Measurements from ENCODE around the gene PLN.

PLN gene

DNA sequence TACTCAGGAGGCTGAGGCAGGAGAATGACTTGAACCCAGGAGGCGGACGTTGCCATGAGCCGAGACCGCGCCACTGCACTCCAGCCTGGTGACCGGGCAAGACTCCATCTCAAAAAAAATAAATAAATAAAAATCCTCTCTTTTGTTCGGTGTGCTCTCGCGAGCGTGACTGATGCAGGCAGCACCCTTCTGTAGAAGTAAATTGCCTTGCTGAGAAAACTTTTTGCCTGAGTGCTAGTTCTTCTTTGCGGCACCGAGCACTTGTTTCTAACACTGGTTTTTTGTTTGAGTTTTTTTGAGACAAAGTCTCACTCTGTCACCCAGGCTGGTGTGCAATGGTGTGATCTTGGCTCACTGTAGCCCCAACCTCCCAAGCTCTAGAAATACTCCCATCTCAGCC lies 30.5 kb downstream of the PLN start:
- H3K27me3 ChIP-seq (ENCODE audit: control insufficient read depth, insufficient read depth, low read length): no peaks in the 10 kb centered on the region
- no peaks in the 10 kb centered on the region; the same call in 1 of the 2 replicates for H3K9me3 ChIP-seq (ENCODE audit: control insufficient read depth, insufficient read depth, low read length)
- no peak for DNase-seq (ENCODE audit: low read depth, low spot score)
- no peaks in the 10 kb centered on the region for H3K36me3 ChIP-seq (ENCODE audit: control insufficient read depth, insufficient read depth, low read length)
- H3K4me1 ChIP-seq (ENCODE audit: control insufficient read depth, insufficient read depth, low read length): no peaks in the 10 kb centered on the region
- H3K27ac ChIP-seq (ENCODE audit: low read length): no peak overlapping the region
- no CpG with 5 or more reads among the region's 12 CpGs for WGBS (ENCODE audit: insufficient coverage, insufficient read length)
- H3K4me3 ChIP-seq (ENCODE audit: low read length): no peak overlapping the region

DNA sequence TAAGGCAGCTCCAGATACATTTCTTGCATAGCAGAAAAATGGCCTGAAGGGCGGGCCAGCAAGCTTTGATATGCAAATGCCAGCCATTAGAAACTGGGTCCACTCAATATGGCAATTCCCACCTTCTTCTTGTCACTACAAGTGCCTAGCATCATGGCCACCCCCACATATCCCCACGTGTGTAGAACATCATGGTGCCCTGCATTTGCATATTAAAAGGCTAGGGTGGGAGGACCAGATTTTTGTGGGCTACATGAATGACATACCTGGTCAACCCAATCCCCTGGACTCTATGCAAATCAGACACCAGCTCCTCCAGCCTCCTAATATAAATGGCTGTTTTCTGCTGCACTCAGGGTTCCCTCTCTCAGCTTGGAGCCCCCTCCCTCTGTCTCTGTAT lies 31.7 kb downstream of the PLN start:
- WGBS (ENCODE audit: insufficient coverage, insufficient read length): no CpG with 5 or more reads among the region's 2 CpGs
- Histone ChIP-seq H3K9me3 (ENCODE audit: control insufficient read depth, insufficient read depth, low read length) (no peaks in the 10 kb centered on the region), H3K36me3 (ENCODE audit: control insufficient read depth, insufficient read depth, low read length) (no peaks in the 10 kb centered on the region), H3K4me1 (ENCODE audit: control insufficient read depth, insufficient read depth, low read length) (no peaks in the 10 kb centered on the region), H3K27ac (ENCODE audit: low read length) (no peak overlapping the region), H3K27me3 (ENCODE audit: control insufficient read depth, insufficient read depth, low read length) (no peaks in the 10 kb centered on the region), H3K4me3 (ENCODE audit: low read length) (no peak overlapping the region)
- DNase-seq (ENCODE audit: low read depth, low spot score): no peak

DNA sequence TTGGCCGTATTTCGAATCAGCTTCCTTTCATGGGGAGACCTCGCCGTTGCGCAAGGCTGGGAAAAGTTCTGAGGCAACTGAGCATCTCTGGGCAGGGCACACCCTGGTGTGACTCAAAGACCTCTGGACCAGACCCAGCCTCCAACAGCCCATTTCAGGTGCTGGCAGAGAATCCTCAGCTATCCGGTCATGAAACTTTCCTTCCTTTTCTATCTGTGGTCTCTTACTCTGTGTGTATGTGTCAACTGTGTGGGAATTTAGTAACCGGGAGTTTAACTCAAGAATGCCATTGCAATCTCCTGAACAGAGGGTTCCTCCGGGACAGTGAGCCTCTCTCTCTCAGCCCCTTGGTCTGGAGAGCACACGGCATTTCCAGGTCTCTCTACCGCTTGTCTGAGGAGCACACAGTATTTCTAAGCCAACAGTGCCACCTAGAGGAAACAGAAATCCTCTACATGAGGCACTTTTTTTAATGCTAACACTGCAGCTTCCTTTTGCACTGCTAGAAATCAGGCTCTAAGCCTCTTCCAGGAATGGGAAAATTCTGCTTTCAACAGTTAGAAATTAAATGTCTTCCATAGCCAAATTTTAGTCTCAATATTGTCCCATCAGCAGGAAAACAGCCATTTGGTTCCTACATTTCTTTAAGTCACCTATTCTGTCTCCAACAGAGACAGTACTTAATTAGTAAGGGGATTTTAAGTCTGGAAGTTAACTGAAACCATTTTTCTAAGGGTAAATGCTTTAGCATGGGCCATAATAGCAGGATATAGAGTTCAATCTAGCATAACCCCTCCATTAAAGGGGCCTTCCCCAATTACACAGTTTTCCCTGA lies 32.7 kb downstream of the PLN start:
- H3K27ac ChIP-seq (ENCODE audit: low read length): no peak overlapping the region
- no peak overlapping the region for H3K4me3 ChIP-seq (ENCODE audit: low read length)
- peak; percentile 67 for DNase-seq (ENCODE audit: low read depth, low spot score)
- H3K36me3 ChIP-seq (ENCODE audit: control insufficient read depth, insufficient read depth, low read length): no peaks in the 10 kb centered on the region
- WGBS (ENCODE audit: insufficient coverage, insufficient read length): no CpG with 5 or more reads among the region's 10 CpGs
- H3K27me3 ChIP-seq (ENCODE audit: control insufficient read depth, insufficient read depth, low read length): no peaks in the 10 kb centered on the region
- no peaks in the 10 kb centered on the region for H3K4me1 ChIP-seq (ENCODE audit: control insufficient read depth, insufficient read depth, low read length)
- H3K9me3 ChIP-seq (ENCODE audit: control insufficient read depth, insufficient read depth, low read length): no peaks in the 10 kb centered on the region

DNA sequence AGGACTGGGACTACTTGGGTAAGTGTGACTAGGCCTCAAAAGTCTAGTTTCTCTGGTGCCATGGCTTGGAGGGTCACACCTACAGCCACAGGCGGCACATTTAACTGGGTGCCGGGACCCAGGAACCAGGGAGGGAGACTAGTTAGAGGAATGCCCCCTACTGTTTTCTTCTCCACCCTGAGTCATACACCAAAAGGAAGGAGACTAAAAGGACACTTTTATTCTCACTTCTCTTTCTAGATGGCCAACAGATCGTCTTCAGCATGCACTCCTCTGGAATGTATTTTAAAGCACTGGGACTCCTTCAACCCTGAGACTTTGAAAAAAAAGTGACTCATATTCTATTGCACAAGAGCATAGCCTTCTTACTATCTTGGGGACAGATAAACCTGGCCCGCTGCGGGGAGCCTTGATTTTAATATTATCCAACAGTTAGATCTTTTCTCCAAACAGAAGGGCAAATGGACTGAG lies 33.4 kb downstream of the PLN start:
- Histone ChIP-seq H3K27me3 (ENCODE audit: control insufficient read depth, insufficient read depth, low read length) (no peaks in the 10 kb centered on the region), H3K4me3 (ENCODE audit: low read length) (no peak overlapping the region), H3K4me1 (ENCODE audit: control insufficient read depth, insufficient read depth, low read length) (no peaks in the 10 kb centered on the region), H3K27ac (ENCODE audit: low read length) (no peak overlapping the region), H3K36me3 (ENCODE audit: control insufficient read depth, insufficient read depth, low read length) (no peaks in the 10 kb centered on the region), H3K9me3 (ENCODE audit: control insufficient read depth, insufficient read depth, low read length) (no peaks in the 10 kb centered on the region)
- DNase-seq (ENCODE audit: low read depth, low spot score): no peak
- whole genome bisulfite sequencing (ENCODE audit: insufficient coverage, insufficient read length): no CpG with 5 or more reads among the region's 5 CpGs

DNA sequence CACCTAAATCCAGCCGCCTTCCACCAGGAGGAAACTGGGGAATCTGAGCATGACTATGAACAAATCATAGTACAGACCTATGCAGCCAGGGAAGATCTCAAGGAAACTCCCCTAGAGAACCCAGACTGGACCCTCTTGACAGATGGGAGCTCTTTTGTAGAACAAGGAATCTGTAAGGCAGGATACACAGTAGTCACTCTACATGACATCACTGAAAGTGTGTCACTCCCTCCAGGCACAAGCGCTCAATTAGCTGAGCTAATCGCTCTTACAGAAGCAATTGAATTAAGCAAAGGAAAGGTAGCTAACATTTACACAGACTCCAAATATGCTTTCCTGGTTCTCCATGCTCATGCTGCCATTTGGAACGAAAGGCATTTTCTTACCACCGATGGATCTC lies 36.8 kb downstream of the PLN start:
- Histone ChIP-seq H3K27me3 (ENCODE audit: control insufficient read depth, insufficient read depth, low read length) (no peaks in the 10 kb centered on the region), H3K9me3 (ENCODE audit: control insufficient read depth, insufficient read depth, low read length) (no peaks in the 10 kb centered on the region), H3K36me3 (ENCODE audit: control insufficient read depth, insufficient read depth, low read length) (no peaks in the 10 kb centered on the region), H3K27ac (ENCODE audit: low read length) (no peak overlapping the region), H3K4me1 (ENCODE audit: control insufficient read depth, insufficient read depth, low read length) (no peaks in the 10 kb centered on the region), H3K4me3 (ENCODE audit: low read length) (no peak overlapping the region)
- no CpG with 5 or more reads among the region's 5 CpGs for WGBS (ENCODE audit: insufficient coverage, insufficient read length)
- DNase-seq (ENCODE audit: low read depth, low spot score): no peak

DNA sequence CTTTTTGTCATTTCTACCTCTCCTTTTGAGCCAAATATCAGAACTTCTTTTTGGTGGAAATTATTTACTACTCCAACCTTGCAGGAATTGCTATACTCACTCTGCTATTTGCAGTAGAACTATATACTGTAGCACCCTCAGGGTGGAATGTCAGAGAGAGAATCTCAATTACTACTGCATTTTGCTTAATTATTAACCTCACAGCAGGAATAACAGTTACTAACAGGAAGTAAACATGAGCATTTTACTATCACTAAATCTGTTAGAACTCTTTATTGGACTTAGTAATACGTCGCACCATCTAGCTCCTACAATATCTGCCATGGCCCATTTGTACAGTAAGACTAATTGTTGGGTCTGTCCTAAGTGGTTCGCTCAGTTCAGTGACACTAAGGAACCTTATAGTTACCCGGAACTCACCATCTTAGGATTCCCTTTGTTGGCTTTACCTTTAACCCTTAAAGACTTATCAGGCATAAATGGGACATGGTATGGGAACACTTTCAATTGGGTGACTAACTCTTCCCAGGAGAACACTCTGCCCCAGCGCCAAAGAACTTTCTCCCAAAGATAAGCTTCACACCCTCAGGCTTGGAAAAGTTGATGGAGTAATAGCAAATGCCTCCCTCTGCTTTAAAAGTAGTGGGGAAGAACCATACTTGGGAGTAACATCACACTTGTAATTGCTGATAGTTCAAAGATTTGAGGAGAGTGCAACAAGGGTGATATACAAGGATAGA lies 38.8 kb downstream of the PLN start:
- Histone ChIP-seq H3K27ac (ENCODE audit: low read length) (no peak overlapping the region), H3K9me3 (ENCODE audit: control insufficient read depth, insufficient read depth, low read length) (no peaks in the 10 kb centered on the region), H3K36me3 (ENCODE audit: control insufficient read depth, insufficient read depth, low read length) (no peaks in the 10 kb centered on the region), H3K4me1 (ENCODE audit: control insufficient read depth, insufficient read depth, low read length) (0 out of 2 replicates have a peak, but pooled peaks cover 1% of the 10 kb centered on the region), H3K27me3 (ENCODE audit: control insufficient read depth, insufficient read depth, low read length) (no peaks in the 10 kb centered on the region), H3K4me3 (ENCODE audit: low read length) (no peak overlapping the region)
- DNase-seq (ENCODE audit: low read depth, low spot score): no peak
- no CpG with 5 or more reads among the region's 5 CpGs for WGBS (ENCODE audit: insufficient coverage, insufficient read length)

DNA sequence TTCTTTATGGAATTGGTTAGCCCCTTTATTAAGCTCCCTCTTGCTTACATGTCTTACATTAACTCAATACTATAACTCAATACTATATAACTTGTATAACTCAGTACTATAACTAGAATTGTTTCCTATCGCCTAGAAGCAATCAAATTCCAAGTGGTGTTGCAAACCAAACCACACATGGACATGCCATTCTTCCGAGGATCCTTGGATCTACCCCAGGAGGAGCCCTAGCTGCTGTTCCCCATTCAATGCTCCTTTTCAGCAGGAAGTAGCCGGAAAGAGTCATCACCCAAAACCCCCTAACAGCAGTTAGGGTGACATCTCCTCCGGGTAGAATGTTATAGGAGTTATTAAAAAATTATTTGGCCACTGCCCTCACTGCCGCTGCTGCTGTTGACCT lies 40.5 kb downstream of the PLN start:
- no peaks in the 10 kb centered on the region for H3K9me3 ChIP-seq (ENCODE audit: control insufficient read depth, insufficient read depth, low read length)
- H3K27me3 ChIP-seq (ENCODE audit: control insufficient read depth, insufficient read depth, low read length): no peaks in the 10 kb centered on the region
- H3K36me3 ChIP-seq (ENCODE audit: control insufficient read depth, insufficient read depth, low read length): no peaks in the 10 kb centered on the region
- DNase-seq (ENCODE audit: low read depth, low spot score): no peak
- H3K4me1 ChIP-seq (ENCODE audit: control insufficient read depth, insufficient read depth, low read length): 0 out of 2 replicates have a peak, but pooled peaks cover 1% of the 10 kb centered on the region
- 100% methylated on average over 1 of the region's 5 CpGs for WGBS (ENCODE audit: insufficient coverage, insufficient read length)
- no peak overlapping the region for H3K4me3 ChIP-seq (ENCODE audit: low read length)
- no peak overlapping the region for H3K27ac ChIP-seq (ENCODE audit: low read length)

DNA sequence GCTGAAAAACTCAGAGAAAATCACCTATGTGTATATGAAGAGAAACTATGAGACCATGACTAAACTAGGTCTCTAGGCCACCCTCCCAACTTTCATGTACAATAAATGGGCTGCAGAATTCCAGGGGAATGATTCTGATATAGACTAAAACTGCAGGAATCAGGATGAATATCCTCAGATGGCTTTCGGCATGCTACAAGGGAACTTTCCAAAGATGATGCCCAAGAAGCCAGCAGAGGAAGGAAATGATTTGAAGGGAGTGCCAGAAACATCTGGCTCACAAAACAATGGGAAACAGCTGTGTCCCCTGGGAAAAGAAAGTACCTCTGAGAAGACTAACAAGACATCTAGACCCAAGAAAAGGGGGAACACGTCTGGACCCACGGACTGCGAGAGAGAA lies 41.1 kb downstream of the PLN start:
- Histone ChIP-seq H3K36me3 (ENCODE audit: control insufficient read depth, insufficient read depth, low read length) (no peaks in the 10 kb centered on the region), H3K27ac (ENCODE audit: low read length) (no peak overlapping the region), H3K27me3 (ENCODE audit: control insufficient read depth, insufficient read depth, low read length) (no peaks in the 10 kb centered on the region), H3K9me3 (ENCODE audit: control insufficient read depth, insufficient read depth, low read length) (no peaks in the 10 kb centered on the region), H3K4me3 (ENCODE audit: low read length) (no peak overlapping the region), H3K4me1 (ENCODE audit: control insufficient read depth, insufficient read depth, low read length) (0 out of 2 replicates have a peak, but pooled peaks cover 1% of the 10 kb centered on the region)
- no peak for DNase-seq (ENCODE audit: low read depth, low spot score)
- no CpG with 5 or more reads among the region's 4 CpGs for WGBS (ENCODE audit: insufficient coverage, insufficient read length)

DNA sequence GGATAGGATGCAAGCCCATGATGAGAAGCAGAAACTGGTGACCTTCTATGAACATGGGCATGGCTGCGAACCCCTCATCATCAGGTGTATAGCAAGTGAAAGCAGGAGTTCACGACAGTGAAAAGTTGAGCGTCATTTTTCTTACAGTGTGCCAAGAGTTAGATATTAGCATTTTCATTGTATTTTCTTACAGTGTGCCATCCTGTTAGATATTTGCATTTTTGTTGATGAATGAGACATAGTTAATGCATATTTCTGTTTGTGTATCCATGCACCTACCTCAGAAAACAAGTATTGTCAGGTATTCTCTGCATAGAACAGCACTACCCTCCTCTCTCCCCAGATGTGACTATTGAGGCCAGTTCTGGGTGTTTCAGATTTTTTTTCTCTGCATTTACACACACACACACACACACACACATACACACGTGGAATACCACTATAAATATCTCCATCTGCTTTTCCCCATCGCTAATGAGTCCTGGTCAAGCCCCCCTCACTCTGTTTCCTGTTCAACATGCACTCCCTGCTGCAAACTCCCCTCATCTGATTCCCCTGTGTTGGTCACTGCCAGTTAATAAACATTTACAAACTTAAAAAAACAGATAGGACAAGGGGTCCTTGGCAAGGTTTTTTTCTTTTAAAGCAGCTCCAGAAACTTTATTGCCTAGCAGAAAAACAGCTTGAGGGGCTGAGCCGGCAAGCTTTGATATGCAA lies 41.7 kb downstream of the PLN start:
- DNase-seq (ENCODE audit: low read depth, low spot score): no peak
- WGBS (ENCODE audit: insufficient coverage, insufficient read length): no CpG with 5 or more reads among the region's 6 CpGs
- H3K9me3 ChIP-seq (ENCODE audit: control insufficient read depth, insufficient read depth, low read length): no peaks in the 10 kb centered on the region

DNA sequence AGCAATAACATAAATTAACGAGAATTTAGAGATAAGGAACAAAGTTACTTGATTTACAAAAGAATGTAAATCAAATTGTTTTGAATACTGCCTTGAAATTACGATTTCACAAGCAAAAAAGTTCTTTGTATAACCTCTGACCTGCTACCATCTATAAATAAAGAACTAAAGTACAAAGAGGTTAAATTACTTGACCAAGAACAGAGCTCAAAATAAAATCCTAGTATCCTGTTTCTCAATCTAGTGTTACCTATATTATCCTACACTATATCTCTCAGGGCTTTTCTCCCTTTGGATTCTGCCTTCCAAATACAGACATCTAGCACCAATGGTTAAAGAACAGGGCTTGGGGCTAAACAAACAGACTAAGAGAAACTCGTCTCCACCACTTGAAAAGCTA lies 43.8 kb downstream of the PLN start:
- WGBS (ENCODE audit: insufficient coverage, insufficient read length): no CpG with 5 or more reads among the region's 3 CpGs

More for the DNA sequence above, 41.7 kb downstream of the PLN start:
- H3K27me3 ChIP-seq (ENCODE audit: control insufficient read depth, insufficient read depth, low read length): no peaks in the 10 kb centered on the region
- H3K36me3 ChIP-seq (ENCODE audit: control insufficient read depth, insufficient read depth, low read length): no peaks in the 10 kb centered on the region
- 0 out of 2 replicates have a peak, but pooled peaks cover 1% of the 10 kb centered on the region for H3K4me1 ChIP-seq (ENCODE audit: control insufficient read depth, insufficient read depth, low read length)
- H3K4me3 ChIP-seq (ENCODE audit: low read length): no peak overlapping the region
- H3K27ac ChIP-seq (ENCODE audit: low read length): no peak overlapping the region

More for the DNA sequence above, 43.8 kb downstream of the PLN start:
- Histone ChIP-seq H3K27ac (ENCODE audit: low read length) (no peak overlapping the region), H3K9me3 (ENCODE audit: control insufficient read depth, insufficient read depth, low read length) (no peaks in the 10 kb centered on the region), H3K36me3 (ENCODE audit: control insufficient read depth, insufficient read depth, low read length) (no peaks in the 10 kb centered on the region), H3K4me3 (ENCODE audit: low read length) (no peak overlapping the region), H3K4me1 (ENCODE audit: control insufficient read depth, insufficient read depth, low read length) (0 out of 2 replicates have a peak, but pooled peaks cover 1% of the 10 kb centered on the region), H3K27me3 (ENCODE audit: control insufficient read depth, insufficient read depth, low read length) (no peaks in the 10 kb centered on the region)
- no peak for DNase-seq (ENCODE audit: low read depth, low spot score)
